IPS-15b (cell line): Measurements from ENCODE around the gene TSC22D1.

ENCODE experiments used
- H3K27me3 ChIP-seq: one replicate; pipeline ENCODE4 v1.6.1; 2013; ENCODE audit warnings: low read length; ENCODE audit not compliant: control insufficient read depth, insufficient read depth
- H3K36me3 ChIP-seq: one replicate; pipeline ENCODE4 v1.6.1; 2013; ENCODE audit warnings: low read length; ENCODE audit not compliant: control insufficient read depth, insufficient read depth
- H3K4me1 ChIP-seq: one replicate; pipeline ENCODE4 v1.6.1; 2013; ENCODE audit warnings: mild to moderate bottlenecking, low read length; ENCODE audit not compliant: control insufficient read depth, insufficient read depth
- H3K4me3 ChIP-seq: one replicate; pipeline ENCODE4 v1.5.1; 2013; ENCODE audit warnings: low read depth, low read length
- H3K9ac ChIP-seq: one replicate; pipeline ENCODE4 v1.6.1; 2013; ENCODE audit warnings: low read depth, mild to moderate bottlenecking, low read length
- H3K9me3 ChIP-seq: one replicate; pipeline ENCODE4 v1.6.1; 2013; ENCODE audit warnings: mild to moderate bottlenecking, low read length; ENCODE audit not compliant: control insufficient read depth, insufficient read depth

Gene TSC22D1

DNA sequence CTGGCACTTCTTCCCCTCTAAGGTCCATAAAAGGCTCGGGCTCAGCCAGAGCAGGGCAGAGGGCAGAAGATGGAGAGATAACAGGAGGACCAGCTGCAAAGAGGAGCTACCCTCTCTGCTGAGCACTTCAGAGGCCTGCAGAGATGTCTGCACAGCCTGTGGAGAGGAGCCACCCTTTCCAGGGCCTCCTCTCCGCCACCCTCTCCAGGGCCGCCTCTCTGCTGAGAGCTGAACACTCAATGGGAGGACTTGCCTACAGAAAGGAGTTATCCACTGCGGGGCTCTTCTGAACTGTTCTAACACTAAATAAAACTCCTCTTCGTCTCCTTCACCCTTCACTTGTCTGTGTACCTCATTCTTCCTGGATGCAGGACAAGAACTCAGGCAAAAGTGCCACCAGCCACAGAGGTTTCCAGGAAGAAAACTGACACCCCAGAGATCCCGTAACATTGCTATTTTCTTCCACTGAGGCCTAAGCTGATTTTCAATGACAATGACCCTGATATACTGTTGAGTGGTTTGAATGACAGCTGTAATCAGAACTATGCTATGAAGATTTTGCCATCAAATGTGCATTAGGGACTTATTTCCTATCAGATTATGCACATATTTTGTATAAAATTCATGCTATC, 16.2 kb upstream of the TSC22D1 start:
- Histone ChIP-seq H3K9ac (no peak overlapping the region), H3K36me3 (peaks cover 3% of the 10 kb centered on the region), H3K27me3 (no peaks in the 10 kb centered on the region), H3K4me3 (no peak overlapping the region), H3K9me3 (no peaks in the 10 kb centered on the region), H3K4me1 (peaks cover 8% of the 10 kb centered on the region)

DNA sequence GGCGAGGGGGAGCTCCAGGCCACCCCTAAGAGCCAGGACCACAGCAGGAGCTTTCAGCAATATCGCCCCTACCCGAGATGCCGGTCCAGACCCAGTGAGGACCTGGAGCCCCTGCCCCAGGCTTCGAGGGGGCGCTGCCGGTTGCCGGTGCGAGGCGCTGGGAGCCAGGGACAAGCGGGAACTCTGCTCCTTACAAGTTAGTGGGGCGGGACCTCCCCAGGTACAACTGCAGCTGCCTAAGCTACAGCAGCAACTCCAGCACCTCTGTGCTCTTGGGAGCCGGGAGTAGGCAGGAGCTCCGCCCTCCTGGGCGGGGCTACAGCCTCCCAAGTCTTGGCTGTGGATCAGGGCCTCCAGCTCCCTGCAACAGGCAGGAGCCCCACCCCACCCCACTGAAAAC, 15.2 kb upstream of the TSC22D1 start:
- H3K9ac ChIP-seq = no peak overlapping the region
- peaks cover 12% of the 10 kb centered on the region for H3K4me1 ChIP-seq
- no peaks in the 10 kb centered on the region for H3K9me3 ChIP-seq
- no peaks in the 10 kb centered on the region for H3K27me3 ChIP-seq
- no peak overlapping the region for H3K4me3 ChIP-seq
- H3K36me3 ChIP-seq = peaks cover 3% of the 10 kb centered on the region

DNA sequence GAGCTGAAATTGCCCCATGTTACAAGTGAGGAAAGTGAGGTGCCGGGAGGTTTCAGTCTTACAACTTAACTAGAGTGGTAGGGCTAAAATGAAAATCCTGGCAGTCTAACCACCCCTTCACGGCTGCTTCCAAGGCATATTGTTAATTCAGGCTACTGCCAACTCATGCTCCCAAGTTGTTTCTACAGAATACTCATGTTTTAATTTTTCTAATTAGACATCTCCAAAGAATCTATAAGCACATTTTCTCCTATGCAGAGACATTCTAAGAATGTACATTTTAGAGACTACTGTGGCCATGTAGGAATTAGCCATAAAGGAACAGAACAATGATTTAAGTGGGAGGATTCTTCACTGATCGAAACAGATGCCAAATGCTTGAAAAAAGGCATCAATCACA, 7.0 kb upstream of the TSC22D1 start:
- no peaks in the 10 kb centered on the region for H3K27me3 ChIP-seq
- no peaks in the 10 kb centered on the region for H3K36me3 ChIP-seq
- H3K9ac ChIP-seq = no peak overlapping the region

GRCh38 chr13:44578067-44578400, 1.9 kb upstream of the TSC22D1 start:
- H3K9ac ChIP-seq = peak overlapping the region; percentile 91
- H3K27me3 ChIP-seq = no peaks in the 10 kb centered on the region
- H3K4me3 ChIP-seq = peak overlapping the region; percentile 83
- peaks cover 10% of the 10 kb centered on the region for H3K36me3 ChIP-seq
- H3K4me1 ChIP-seq = peaks cover 25% of the 10 kb centered on the region
- no peaks in the 10 kb centered on the region for H3K9me3 ChIP-seq

More for the DNA sequence above, 7.0 kb upstream of the TSC22D1 start:
- no peaks in the 10 kb centered on the region for H3K9me3 ChIP-seq
- peaks cover 13% of the 10 kb centered on the region for H3K4me1 ChIP-seq
- no peak overlapping the region for H3K4me3 ChIP-seq

DNA sequence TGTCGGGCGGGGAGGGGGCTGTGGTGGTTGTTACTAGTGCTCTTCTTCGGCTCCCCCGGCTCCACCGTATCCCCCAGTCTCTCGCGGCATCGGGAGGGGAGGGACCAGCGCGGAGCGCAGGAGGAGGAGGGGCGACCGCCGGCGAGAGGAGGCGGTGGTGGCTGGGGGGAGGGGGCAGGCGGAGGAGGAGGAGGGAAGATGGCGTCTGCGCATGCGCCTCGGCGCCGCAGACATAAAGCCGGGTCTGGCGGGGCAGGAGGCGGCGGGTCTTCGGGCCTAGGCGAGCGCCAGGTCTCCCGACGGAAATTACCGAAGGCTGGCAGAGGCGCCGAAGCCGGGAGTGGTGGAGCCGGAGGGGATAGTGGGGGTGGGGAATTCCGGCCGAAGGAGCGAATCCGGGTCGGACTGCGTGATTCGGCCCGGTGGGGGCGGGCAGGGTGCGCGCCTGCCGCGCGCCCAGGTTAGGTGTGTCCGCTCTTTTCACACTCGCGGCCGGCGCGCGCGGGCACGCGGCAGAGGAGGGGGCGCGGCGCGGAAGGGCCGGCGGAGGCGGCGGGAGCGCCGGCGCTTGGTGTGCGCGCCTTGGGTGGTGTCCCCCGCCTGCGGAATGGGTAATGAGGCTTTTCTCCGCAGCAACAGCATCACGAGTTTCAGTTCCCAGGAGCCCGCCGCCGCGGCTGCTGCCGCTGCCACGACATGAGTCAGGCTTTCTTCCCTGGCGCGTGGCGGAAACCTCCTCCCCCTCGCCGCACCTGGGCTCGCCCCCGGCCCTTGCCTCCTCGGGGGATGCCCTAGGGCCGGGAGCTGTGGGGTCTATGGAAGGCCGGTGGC, 1.3 kb upstream of the TSC22D1 start:
- H3K4me1 ChIP-seq = peaks cover 27% of the 10 kb centered on the region
- no peaks in the 10 kb centered on the region for H3K9me3 ChIP-seq
- peaks cover 10% of the 10 kb centered on the region for H3K36me3 ChIP-seq
- H3K9ac ChIP-seq = peak overlapping the region; percentile 91
- H3K27me3 ChIP-seq = no peaks in the 10 kb centered on the region
- H3K4me3 ChIP-seq = peak overlapping the region; percentile 83

- H3K27me3 ChIP-seq = no peaks in the 10 kb centered on the region
- H3K36me3 ChIP-seq = peaks cover 10% of the 10 kb centered on the region
- H3K4me1 ChIP-seq = peaks cover 27% of the 10 kb centered on the region
- peak overlapping the region; percentile 74 for H3K9ac ChIP-seq
- peak overlapping the region; percentile 65 for H3K4me3 ChIP-seq
- no peaks in the 10 kb centered on the region for H3K9me3 ChIP-seq
Measured at GRCh38 chr13:44576351-44577235, 463 bp upstream of the TSC22D1 start.

DNA sequence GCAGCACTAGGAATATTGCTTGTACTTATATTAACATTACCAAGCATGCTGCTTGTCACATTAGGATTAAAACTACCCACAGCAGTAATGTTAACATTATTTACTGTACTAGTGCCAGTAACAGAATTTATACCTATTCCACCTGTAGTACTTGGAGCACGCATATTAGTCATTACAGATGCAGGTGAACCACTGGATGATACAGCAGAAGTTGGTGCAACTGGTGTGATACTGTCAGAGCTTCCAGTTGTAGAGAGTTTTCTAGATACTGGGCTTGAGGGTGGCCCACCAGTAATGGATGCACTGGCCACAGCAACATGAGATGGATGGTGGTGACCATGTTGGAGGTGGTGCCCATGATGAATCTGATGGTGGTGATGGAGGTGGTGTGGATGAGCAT, 1.1 kb downstream of the TSC22D1 start:
- Histone ChIP-seq H3K4me1 (peaks cover 24% of the 10 kb centered on the region), H3K36me3 (peaks cover 10% of the 10 kb centered on the region), H3K9ac (no peak overlapping the region), H3K9me3 (no peaks in the 10 kb centered on the region), H3K4me3 (peak overlapping the region; percentile 53), H3K27me3 (no peaks in the 10 kb centered on the region)

GRCh38 chr13:44574466-44574855, 1.7 kb downstream of the TSC22D1 start:
- no peaks in the 10 kb centered on the region for H3K27me3 ChIP-seq
- peak overlapping the region; percentile 53 for H3K4me3 ChIP-seq
- no peak overlapping the region for H3K9ac ChIP-seq
- peaks cover 23% of the 10 kb centered on the region for H3K4me1 ChIP-seq
- H3K9me3 ChIP-seq = no peaks in the 10 kb centered on the region
- H3K36me3 ChIP-seq = peaks cover 10% of the 10 kb centered on the region

DNA sequence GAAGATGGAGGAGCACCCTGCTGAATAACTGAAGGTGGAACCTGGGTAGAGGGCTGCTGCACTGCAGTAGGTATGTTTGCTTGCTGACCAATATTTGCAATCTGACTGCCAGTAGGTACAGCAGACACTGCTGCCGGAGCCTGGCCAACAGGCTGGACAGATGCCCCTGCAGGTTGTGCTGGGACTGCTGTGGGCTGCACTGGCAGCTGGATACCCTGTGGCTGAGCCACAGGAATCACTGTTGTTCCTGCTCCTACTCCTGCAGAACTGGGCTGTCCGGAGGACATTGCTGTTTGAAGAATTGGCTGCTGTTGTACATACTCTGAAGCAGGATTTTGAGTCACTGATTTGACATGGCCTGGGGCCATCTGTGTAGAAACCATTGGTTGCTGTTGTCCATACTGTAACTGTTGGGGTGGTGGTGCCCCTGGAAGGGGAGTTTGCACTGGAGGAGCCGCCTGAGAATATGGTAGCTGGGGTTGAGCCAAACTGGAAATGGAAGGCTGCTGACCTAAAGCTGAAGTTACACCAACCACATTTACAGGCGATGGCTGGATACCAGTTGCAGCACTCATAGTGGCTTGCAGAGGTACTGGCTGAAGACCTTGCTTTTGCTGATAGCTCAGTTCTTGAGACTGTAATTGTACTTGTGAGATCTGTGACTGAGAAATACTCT, 2.2 kb downstream of the TSC22D1 start:
- Histone ChIP-seq H3K4me1 (peaks cover 24% of the 10 kb centered on the region), H3K9me3 (no peaks in the 10 kb centered on the region), H3K4me3 (peak overlapping the region; percentile 53), H3K27me3 (no peaks in the 10 kb centered on the region), H3K36me3 (peaks cover 10% of the 10 kb centered on the region), H3K9ac (peak overlapping the region; percentile 8)

DNA sequence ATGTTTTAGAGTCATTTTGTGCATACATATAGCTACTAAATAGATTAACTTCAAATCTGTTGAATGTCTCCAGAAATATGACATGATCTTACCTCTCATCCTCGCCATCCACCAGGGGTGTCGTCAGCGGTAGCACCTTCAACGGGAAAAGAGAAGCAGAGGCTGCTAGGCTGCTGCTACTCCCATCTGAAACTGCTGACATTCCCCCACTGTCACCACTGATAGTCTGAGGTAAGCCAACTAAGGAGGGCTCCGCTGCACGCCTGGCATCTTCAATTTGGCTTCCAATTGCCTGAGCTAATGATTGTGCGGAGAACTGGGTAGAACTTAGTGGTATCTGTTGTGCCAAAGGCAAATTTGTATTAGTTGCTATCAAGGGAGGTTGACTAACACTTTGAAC, 3.1 kb downstream of the TSC22D1 start:
- Histone ChIP-seq H3K9me3 (no peaks in the 10 kb centered on the region), H3K4me1 (peaks cover 24% of the 10 kb centered on the region), H3K36me3 (peaks cover 10% of the 10 kb centered on the region), H3K9ac (no peak overlapping the region), H3K4me3 (peak overlapping the region; percentile 53), H3K27me3 (no peaks in the 10 kb centered on the region)

DNA sequence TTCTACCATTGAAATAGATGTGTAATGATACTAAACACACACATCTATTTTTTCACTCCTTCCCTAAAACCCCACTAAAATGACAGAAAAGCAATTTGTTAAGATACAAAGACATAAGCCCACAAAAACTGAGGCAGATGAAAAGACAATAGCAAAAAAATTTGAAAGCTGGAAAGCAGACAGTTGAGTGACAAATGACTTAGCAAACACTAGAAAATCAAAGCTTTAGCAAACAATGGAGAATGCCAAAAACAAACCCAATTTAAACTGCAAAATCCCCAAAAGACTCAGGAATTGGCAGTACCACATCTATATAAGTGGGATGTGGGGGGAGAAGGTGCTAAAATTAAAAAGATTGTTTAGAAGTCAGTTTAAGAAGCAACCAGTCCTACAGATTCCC, 9.5 kb downstream of the TSC22D1 start:
- H3K4me1 ChIP-seq = peaks cover 13% of the 10 kb centered on the region
- H3K27me3 ChIP-seq = no peaks in the 10 kb centered on the region
- no peak overlapping the region for H3K9ac ChIP-seq
- H3K9me3 ChIP-seq = no peaks in the 10 kb centered on the region
- H3K36me3 ChIP-seq = no peaks in the 10 kb centered on the region
- H3K4me3 ChIP-seq = no peak overlapping the region
